ENCODE results near the gene HBEGF. TPM values are rescaled to one million over a fixed set of nuclear protein-coding genes. Genes with fewer than 3 reads are reported as not detected.

Gene HBEGF
- 28.5 and 28.9 TPM in 2 replicates for total RNA-seq

- peaks cover 77% of the 10 kb centered on the region for H3K4me1 Mint-ChIP-seq (ENCODE audit: low read depth)
- intact Hi-C loops (cut with micrococcal nuclease) = loop anchor here (1.0 to 5.0 kb wide), 4 partner anchors 11 to 239 kb away; partner anchors contain the start of gene CYSTM1
- peaks cover 21% of the 10 kb centered on the region for H3K36me3 Mint-ChIP-seq (ENCODE audit: low read depth)
- peak within 1 kb of the TSS; percentile 99 for H3K27ac Mint-ChIP-seq
- H3K27me3 Mint-ChIP-seq (ENCODE audit: insufficient read depth) = peaks cover 2% of the 10 kb centered on the region
- DNase-seq (ENCODE audit: low spot score) = peak; percentile 55
- no peaks in the 10 kb centered on the region for H3K9me3 Mint-ChIP-seq
- peak within 1 kb of the TSS; percentile 87 for H3K4me3 Mint-ChIP-seq
Observed at GRCh38 chr5:140346348-140347221, at the start of gene HBEGF. HBEGF (minus strand) TSS chr5:140346603; CDS start chr5:140346328, 275 bp downstream.

GRCh38 chr5:140393738-140394137, 47.3 kb upstream of the HBEGF start:
- H3K36me3 Mint-ChIP-seq (ENCODE audit: low read depth) = peaks cover 2% of the 10 kb centered on the region
- DNase-seq (ENCODE audit: low spot score) = no peak
- H3K9me3 Mint-ChIP-seq = no peaks in the 10 kb centered on the region
- intact Hi-C loops (cut with micrococcal nuclease) = no loop called here
- no peaks in the 10 kb centered on the region for H3K27me3 Mint-ChIP-seq (ENCODE audit: insufficient read depth)
- H3K27ac Mint-ChIP-seq = no peak overlapping the region
- H3K4me1 Mint-ChIP-seq (ENCODE audit: low read depth) = no peaks in the 10 kb centered on the region
- no peak overlapping the region for H3K4me3 Mint-ChIP-seq

GRCh38 chr5:140391732-140392131, 45.3 kb upstream of the HBEGF start:
- DNase-seq (ENCODE audit: low spot score) = no peak
- intact Hi-C loops (cut with micrococcal nuclease) = no loop called here
- no peak overlapping the region for H3K4me3 Mint-ChIP-seq
- no peaks in the 10 kb centered on the region for H3K4me1 Mint-ChIP-seq (ENCODE audit: low read depth)
- H3K9me3 Mint-ChIP-seq = no peaks in the 10 kb centered on the region
- peaks cover 2% of the 10 kb centered on the region for H3K36me3 Mint-ChIP-seq (ENCODE audit: low read depth)
- H3K27me3 Mint-ChIP-seq (ENCODE audit: insufficient read depth) = no peaks in the 10 kb centered on the region
- no peak overlapping the region for H3K27ac Mint-ChIP-seq

- H3K4me3 Mint-ChIP-seq = no peak overlapping the region
- H3K9me3 Mint-ChIP-seq = no peaks in the 10 kb centered on the region
- intact Hi-C loops (cut with micrococcal nuclease) = no loop called here
- H3K27me3 Mint-ChIP-seq (ENCODE audit: insufficient read depth) = no peaks in the 10 kb centered on the region
- no peak for DNase-seq (ENCODE audit: low spot score)
- peaks cover 2% of the 10 kb centered on the region for H3K36me3 Mint-ChIP-seq (ENCODE audit: low read depth)
- no peaks in the 10 kb centered on the region for H3K4me1 Mint-ChIP-seq (ENCODE audit: low read depth)
- no peak overlapping the region for H3K27ac Mint-ChIP-seq
Observed at GRCh38 chr5:140391312-140391711, 44.9 kb upstream of the HBEGF start.

- Mint-ChIP-seq H3K27me3 (ENCODE audit: insufficient read depth) (no peaks in the 10 kb centered on the region), H3K4me3 (no peak overlapping the region), H3K36me3 (ENCODE audit: low read depth) (peaks cover 4% of the 10 kb centered on the region), H3K9me3 (no peaks in the 10 kb centered on the region), H3K4me1 (ENCODE audit: low read depth) (peaks cover 6% of the 10 kb centered on the region), H3K27ac (no peak overlapping the region)
- no peak for DNase-seq (ENCODE audit: low spot score)
- intact Hi-C loops (cut with micrococcal nuclease) = no loop called here
Observed at GRCh38 chr5:140388052-140388451, 41.6 kb upstream of the HBEGF start.

GRCh38 chr5:140383300-140383699, 36.9 kb upstream of the HBEGF start:
- H3K9me3 Mint-ChIP-seq = no peaks in the 10 kb centered on the region
- no peak overlapping the region for H3K27ac Mint-ChIP-seq
- no peaks in the 10 kb centered on the region for H3K27me3 Mint-ChIP-seq (ENCODE audit: insufficient read depth)
- no peak overlapping the region for H3K4me3 Mint-ChIP-seq
- peaks cover 15% of the 10 kb centered on the region for H3K4me1 Mint-ChIP-seq (ENCODE audit: low read depth)
- H3K36me3 Mint-ChIP-seq (ENCODE audit: low read depth) = peaks cover 2% of the 10 kb centered on the region
- intact Hi-C loops (cut with micrococcal nuclease) = no loop called here
- no peak for DNase-seq (ENCODE audit: low spot score)

GRCh38 chr5:140382866-140383265, 36.5 kb upstream of the HBEGF start:
- no peak overlapping the region for H3K4me3 Mint-ChIP-seq
- intact Hi-C loops (cut with micrococcal nuclease) = loop anchor here (1.0 kb wide), 2 partner anchors 10 to 37 kb away; no protein-coding TSS in a partner anchor

GRCh38 chr5:140381972-140382371, 35.6 kb upstream of the HBEGF start:
- H3K27ac Mint-ChIP-seq = no peak overlapping the region
- H3K4me1 Mint-ChIP-seq (ENCODE audit: low read depth) = peaks cover 15% of the 10 kb centered on the region
- no peaks in the 10 kb centered on the region for H3K27me3 Mint-ChIP-seq (ENCODE audit: insufficient read depth)
- H3K4me3 Mint-ChIP-seq = no peak overlapping the region
- no peaks in the 10 kb centered on the region for H3K9me3 Mint-ChIP-seq
- peaks cover 2% of the 10 kb centered on the region for H3K36me3 Mint-ChIP-seq (ENCODE audit: low read depth)
- no peak for DNase-seq (ENCODE audit: low spot score)
- intact Hi-C loops (cut with micrococcal nuclease) = loop anchor here (1.0 kb wide), 2 partner anchors 9 to 38 kb away; no protein-coding TSS in a partner anchor

More at GRCh38 chr5:140382866-140383265, 36.5 kb upstream of the HBEGF start:
- peaks cover 15% of the 10 kb centered on the region for H3K4me1 Mint-ChIP-seq (ENCODE audit: low read depth)
- peaks cover 2% of the 10 kb centered on the region for H3K36me3 Mint-ChIP-seq (ENCODE audit: low read depth)
- no peak overlapping the region for H3K27ac Mint-ChIP-seq
- no peaks in the 10 kb centered on the region for H3K9me3 Mint-ChIP-seq
- H3K27me3 Mint-ChIP-seq (ENCODE audit: insufficient read depth) = no peaks in the 10 kb centered on the region
- DNase-seq (ENCODE audit: low spot score) = no peak

GRCh38 chr5:140381351-140381750, 34.9 kb upstream of the HBEGF start:
- peaks cover 2% of the 10 kb centered on the region for H3K36me3 Mint-ChIP-seq (ENCODE audit: low read depth)
- H3K4me1 Mint-ChIP-seq (ENCODE audit: low read depth) = peaks cover 15% of the 10 kb centered on the region
- DNase-seq (ENCODE audit: low spot score) = no peak
- H3K9me3 Mint-ChIP-seq = no peaks in the 10 kb centered on the region
- H3K27me3 Mint-ChIP-seq (ENCODE audit: insufficient read depth) = no peaks in the 10 kb centered on the region
- intact Hi-C loops (cut with micrococcal nuclease) = no loop called here
- H3K27ac Mint-ChIP-seq = no peak overlapping the region
- no peak overlapping the region for H3K4me3 Mint-ChIP-seq

- H3K36me3 Mint-ChIP-seq (ENCODE audit: low read depth) = no peaks in the 10 kb centered on the region
- H3K4me3 Mint-ChIP-seq = no peak overlapping the region
- peak; percentile 21 for DNase-seq (ENCODE audit: low spot score)
- no peaks in the 10 kb centered on the region for H3K9me3 Mint-ChIP-seq
- H3K27me3 Mint-ChIP-seq (ENCODE audit: insufficient read depth) = no peaks in the 10 kb centered on the region
- no peak overlapping the region for H3K27ac Mint-ChIP-seq
- H3K4me1 Mint-ChIP-seq (ENCODE audit: low read depth) = no peaks in the 10 kb centered on the region
- intact Hi-C loops (cut with micrococcal nuclease) = loop anchor here (1.0 kb wide), 3 partner anchors 9 to 347 kb away; no protein-coding TSS in a partner anchor
Observed at GRCh38 chr5:140372971-140373487, 26.6 kb upstream of the HBEGF start.

GRCh38 chr5:140371356-140372151, 25.2 kb upstream of the HBEGF start:
- H3K4me3 Mint-ChIP-seq = no peak overlapping the region
- H3K27ac Mint-ChIP-seq = no peak overlapping the region
- intact Hi-C loops (cut with micrococcal nuclease) = no loop called here
- H3K9me3 Mint-ChIP-seq = no peaks in the 10 kb centered on the region
- H3K36me3 Mint-ChIP-seq (ENCODE audit: low read depth) = no peaks in the 10 kb centered on the region
- no peaks in the 10 kb centered on the region for H3K27me3 Mint-ChIP-seq (ENCODE audit: insufficient read depth)
- no peaks in the 10 kb centered on the region for H3K4me1 Mint-ChIP-seq (ENCODE audit: low read depth)
- DNase-seq (ENCODE audit: low spot score) = no peak

- H3K9me3 Mint-ChIP-seq = no peaks in the 10 kb centered on the region
- no peak overlapping the region for H3K4me3 Mint-ChIP-seq
- H3K27ac Mint-ChIP-seq = no peak overlapping the region
- peaks cover 6% of the 10 kb centered on the region for H3K4me1 Mint-ChIP-seq (ENCODE audit: low read depth)
- H3K27me3 Mint-ChIP-seq (ENCODE audit: insufficient read depth) = no peaks in the 10 kb centered on the region
- DNase-seq (ENCODE audit: low spot score) = no peak
- no peaks in the 10 kb centered on the region for H3K36me3 Mint-ChIP-seq (ENCODE audit: low read depth)
- intact Hi-C loops (cut with micrococcal nuclease) = no loop called here
Observed at GRCh38 chr5:140367256-140368013, 21.0 kb upstream of the HBEGF start.

Measured in activated T-helper 1 cell treated with anti-CD3 and anti-CD28 coated beads, Interleukin-12 subunit alpha, Interleukin-12 subunit beta, Interleukin-2, Interleukin-4 antibody, amounts not matched to agents 30 ng/mL and 10 ng/mL and 1 ng/mL, durations not matched to agents 14 hours and 24 hours and 36 hours (primary cell).